ENCODE measurements around the gene ASTN2. TPM values are rescaled to one million over a fixed set of nuclear protein-coding genes. Genes with fewer than 3 reads are reported as not detected.

Gene ASTN2
- polyA plus RNA-seq, 1 experiment = 6.6 TPM

- no peak for DNase-seq (ENCODE audit: low read depth, low spot score)
- H3K4me3 ChIP-seq (ENCODE audit: low read depth, low read length) = no peak overlapping the region
- no peak for TF ChIP-seq CTCF (IDR thresholded peaks at IDR 0.05; ENCODE audit: low read depth, low read length)
- CTCF ChIA-PET = no interaction called here
- H3K27ac ChIP-seq (ENCODE audit: low read depth, low read length) = no peak overlapping the region
- no peaks in the 10 kb centered on the region for H3K27me3 ChIP-seq (ENCODE audit: control insufficient read depth, insufficient read depth, low read length)
- POLR2A ChIA-PET = no interaction called here
- H3K9me3 ChIP-seq (ENCODE audit: control insufficient read depth, insufficient read depth, low read length) = peaks cover 3% of the 10 kb centered on the region; the same call in 1 of the 2 replicates
These were observed 740.5 kb downstream of the ASTN2 start for GRCh38 chr9:116674210-116674980.

GRCh38 chr9:116673375-116673774 is 741.5 kb downstream of the ASTN2 start:
- ChIA-PET POLR2A (no interaction called here), CTCF (no interaction called here)
- Histone ChIP-seq H3K27ac (ENCODE audit: low read depth, low read length) (no peak overlapping the region), H3K27me3 (ENCODE audit: control insufficient read depth, insufficient read depth, low read length) (no peaks in the 10 kb centered on the region), H3K9me3 (ENCODE audit: control insufficient read depth, insufficient read depth, low read length) (peaks cover 3% of the 10 kb centered on the region; the same call in 1 of the 2 replicates), H3K4me3 (ENCODE audit: low read depth, low read length) (no peak overlapping the region)
- DNase-seq (ENCODE audit: low read depth, low spot score) = no peak
- no peak for TF ChIP-seq CTCF (IDR thresholded peaks at IDR 0.05; ENCODE audit: low read depth, low read length)

- H3K27me3 ChIP-seq (ENCODE audit: control insufficient read depth, insufficient read depth, low read length) = no peaks in the 10 kb centered on the region
- TF ChIP-seq CTCF (IDR thresholded peaks at IDR 0.05; ENCODE audit: low read depth, low read length) = no peak
- POLR2A ChIA-PET = interaction anchor here (0.7 kb wide), 1 partner anchor 740 kb away, joined by 4 read pairs; no protein-coding TSS in a partner anchor
- peaks cover 3% of the 10 kb centered on the region; the same call in 1 of the 2 replicates for H3K9me3 ChIP-seq (ENCODE audit: control insufficient read depth, insufficient read depth, low read length)
- H3K4me3 ChIP-seq (ENCODE audit: low read depth, low read length) = no peak overlapping the region
- no peak for DNase-seq (ENCODE audit: low read depth, low spot score)
- CTCF ChIA-PET = interaction anchor here (0.8 kb wide), 1 partner anchor 9 kb away, joined by 3 read pairs; no protein-coding TSS in a partner anchor
- no peak overlapping the region for H3K27ac ChIP-seq (ENCODE audit: low read depth, low read length)
These were observed 743.3 kb downstream of the ASTN2 start for GRCh38 chr9:116671605-116672004.

- POLR2A ChIA-PET = no interaction called here
- CTCF ChIA-PET = interaction anchor here (0.6 to 1.0 kb wide), 2 partner anchors 8 to 870 kb away, joined by 3 read pairs; no protein-coding TSS in a partner anchor
- no peak for TF ChIP-seq CTCF (IDR thresholded peaks at IDR 0.05; ENCODE audit: low read depth, low read length)
- peaks cover 3% of the 10 kb centered on the region; the same call in 1 of the 2 replicates for H3K9me3 ChIP-seq (ENCODE audit: control insufficient read depth, insufficient read depth, low read length)
- DNase-seq (ENCODE audit: low read depth, low spot score) = no peak
- H3K27ac ChIP-seq (ENCODE audit: low read depth, low read length) = no peak overlapping the region
- H3K27me3 ChIP-seq (ENCODE audit: control insufficient read depth, insufficient read depth, low read length) = no peaks in the 10 kb centered on the region
- H3K4me3 ChIP-seq (ENCODE audit: low read depth, low read length) = no peak overlapping the region
These were observed 745.7 kb downstream of the ASTN2 start for GRCh38 chr9:116668970-116669695.

- DNase-seq (ENCODE audit: low read depth, low spot score) = no peak
- Histone ChIP-seq H3K4me3 (ENCODE audit: low read depth, low read length) (no peak overlapping the region), H3K9me3 (ENCODE audit: control insufficient read depth, insufficient read depth, low read length) (no peaks in the 10 kb centered on the region), H3K27ac (ENCODE audit: low read depth, low read length) (no peak overlapping the region), H3K27me3 (ENCODE audit: control insufficient read depth, insufficient read depth, low read length) (no peaks in the 10 kb centered on the region)
- ChIA-PET CTCF (interaction anchor here (0.9 kb wide), 1 partner anchor 17 kb away, joined by 3 read pairs; no protein-coding TSS in a partner anchor), POLR2A (no interaction called here)
- no peak for TF ChIP-seq CTCF (IDR thresholded peaks at IDR 0.05; ENCODE audit: low read depth, low read length)
These were observed 751.3 kb downstream of the ASTN2 start for GRCh38 chr9:116663581-116663980.

Measured in AG04450 (cell line).